COLO668 (cell line): ENCODE measurements around the gene SOX30.

Experiments used
- DNase-seq: peaks from one replicate; lab custom pipeline; 2025; ENCODE audit not compliant: unreplicated experiment; lab: John Stamatoyannopoulos, UW

SOX30 gene

DNA sequence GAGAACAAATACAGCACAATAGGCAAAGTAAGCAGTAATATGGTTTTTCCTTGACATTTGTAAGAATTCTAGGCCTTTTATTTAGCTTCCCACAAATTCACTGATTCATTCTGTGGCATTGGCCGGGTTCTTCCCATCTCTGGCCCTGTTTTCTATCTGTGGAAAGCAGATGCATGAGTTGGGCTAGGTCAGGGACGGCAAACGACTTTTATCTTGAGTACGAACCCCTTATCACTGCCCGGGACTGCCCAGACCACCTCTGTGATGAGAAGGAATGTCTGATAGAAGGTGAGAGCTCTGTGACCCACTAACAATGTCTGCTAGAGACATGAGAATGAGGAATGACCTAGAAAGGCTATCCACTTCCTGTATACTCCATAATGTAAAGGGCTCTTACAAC, 41.2 kb downstream of the SOX30 start:
- no peak for DNase-seq

DNA sequence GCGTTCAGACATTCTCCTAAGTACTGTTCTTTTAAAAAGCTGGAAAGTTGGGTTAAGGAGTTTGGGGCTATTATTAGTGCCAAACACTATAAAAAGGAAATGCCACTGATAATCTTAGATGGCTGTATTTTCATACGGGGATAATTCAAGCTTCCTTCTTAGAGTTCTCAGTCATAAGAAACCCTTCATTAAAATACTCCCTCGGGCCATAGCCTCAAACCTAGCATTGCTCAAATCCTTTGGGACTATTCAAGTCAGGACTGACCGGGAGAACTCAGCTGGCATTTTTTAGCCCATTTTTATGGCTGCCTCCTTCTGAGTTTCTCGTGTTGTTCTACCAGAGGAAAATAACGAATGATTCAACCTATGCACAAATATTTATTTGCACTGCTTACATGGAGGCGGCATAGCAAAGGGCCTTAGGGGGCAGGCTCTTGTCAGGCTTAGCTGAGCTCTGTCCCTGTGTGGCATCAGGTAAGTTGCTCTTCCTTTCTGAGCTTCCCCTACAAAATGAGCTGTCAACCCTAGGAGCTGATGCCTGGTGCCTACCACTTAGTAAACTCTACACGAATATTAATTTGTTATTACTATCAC, 43.2 kb downstream of the SOX30 start:
- no peak for DNase-seq

DNA sequence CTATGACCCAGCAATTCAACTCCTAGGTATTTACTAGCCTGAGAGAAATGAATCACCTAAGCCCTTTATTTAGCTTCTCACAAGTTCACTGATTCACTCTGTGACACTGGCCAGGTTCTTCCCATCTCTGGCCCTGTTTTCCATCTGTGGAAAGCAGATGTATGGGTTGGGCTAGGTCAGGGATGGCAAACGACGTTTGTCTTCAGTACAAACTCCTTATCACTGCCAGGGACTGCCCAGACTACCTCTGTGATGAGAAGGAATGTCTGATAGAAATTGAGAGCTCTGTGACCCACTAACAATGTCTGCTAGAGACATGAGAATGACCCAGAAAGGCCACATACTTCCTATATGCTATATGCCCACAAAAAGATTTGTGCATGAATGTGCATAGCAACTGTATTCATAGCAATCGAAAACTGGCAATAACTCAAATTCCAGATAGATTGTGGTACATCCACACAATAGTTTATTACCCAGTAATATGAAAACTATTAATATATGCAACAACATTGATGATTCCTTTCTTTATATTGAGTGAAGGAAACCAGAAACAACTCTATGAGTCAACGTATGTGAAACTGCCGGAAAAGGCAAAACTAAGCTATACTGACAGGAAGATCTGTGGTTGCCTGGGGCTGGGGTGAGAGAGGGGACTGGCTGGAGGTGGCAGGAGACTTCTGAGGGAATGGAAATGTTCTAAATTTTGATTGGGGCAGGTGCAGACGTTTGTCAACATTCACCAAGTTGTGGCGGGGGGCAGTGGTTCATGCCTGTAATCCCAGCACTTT, 44.7 kb downstream of the SOX30 start:
- DNase-seq = no peak

DNA sequence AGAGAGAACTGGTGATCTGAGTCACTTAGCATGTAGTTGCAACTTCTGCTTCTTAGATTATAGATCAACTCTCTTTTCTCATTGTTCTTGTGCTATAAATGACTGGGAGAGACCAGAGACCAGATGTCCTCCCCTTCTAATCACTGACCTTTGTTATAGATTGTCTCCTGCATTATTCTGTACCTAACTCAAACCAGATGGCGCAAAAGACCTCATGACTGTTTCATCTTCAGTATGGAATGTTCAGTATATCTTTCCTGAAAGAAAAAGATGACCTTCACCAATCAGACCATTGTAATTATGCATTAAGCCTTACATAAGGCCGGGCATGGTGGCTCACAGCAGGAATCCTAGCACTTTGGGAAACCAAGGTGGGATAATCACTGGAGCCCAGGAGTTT, 46.2 kb downstream of the SOX30 start:
- no peak for DNase-seq

GRCh38 chr5:157603333-157604190, 48.7 kb downstream of the SOX30 start:
- DNase-seq = no peak

DNA sequence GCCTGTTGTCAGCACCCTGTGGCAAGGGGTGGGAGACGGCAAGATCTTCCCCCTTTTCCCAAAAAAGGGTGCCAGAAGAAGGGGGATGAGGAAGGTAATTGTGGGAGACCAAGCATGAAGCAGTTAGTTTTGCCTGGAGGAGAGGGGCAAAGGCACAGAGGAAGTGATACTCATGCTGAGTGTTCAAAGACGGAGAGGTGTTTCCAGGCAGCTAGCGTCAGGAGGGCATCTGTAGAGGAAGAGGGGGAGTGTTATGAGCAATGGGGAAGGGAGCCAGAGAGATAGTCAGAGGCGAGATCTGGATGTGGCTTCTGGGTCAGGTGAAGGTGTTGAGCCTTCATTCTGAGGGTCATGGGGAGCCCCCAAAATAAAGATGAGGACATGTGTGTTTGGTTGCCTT, 49.7 kb downstream of the SOX30 start:
- no peak for DNase-seq

DNA sequence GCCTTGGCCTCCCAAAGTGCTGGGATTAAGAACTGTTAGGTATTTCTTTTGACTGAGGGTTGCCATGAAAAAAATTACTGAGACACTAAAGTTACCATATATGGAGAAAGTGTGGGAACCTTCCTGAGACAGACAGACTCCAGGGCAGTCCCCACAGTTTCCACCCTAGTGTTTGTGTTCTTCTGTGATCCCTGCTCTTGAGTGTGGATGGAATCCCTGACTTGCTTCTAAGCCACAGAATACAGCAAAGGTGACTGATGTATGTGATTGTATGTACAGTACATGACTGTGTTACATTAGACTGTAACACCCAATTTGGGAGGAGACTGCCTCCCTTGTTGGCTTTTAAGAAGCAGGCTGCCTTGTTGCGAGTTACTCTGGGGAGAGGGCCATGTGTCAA, 52.0 kb downstream of the SOX30 start:
- no peak for DNase-seq

DNA sequence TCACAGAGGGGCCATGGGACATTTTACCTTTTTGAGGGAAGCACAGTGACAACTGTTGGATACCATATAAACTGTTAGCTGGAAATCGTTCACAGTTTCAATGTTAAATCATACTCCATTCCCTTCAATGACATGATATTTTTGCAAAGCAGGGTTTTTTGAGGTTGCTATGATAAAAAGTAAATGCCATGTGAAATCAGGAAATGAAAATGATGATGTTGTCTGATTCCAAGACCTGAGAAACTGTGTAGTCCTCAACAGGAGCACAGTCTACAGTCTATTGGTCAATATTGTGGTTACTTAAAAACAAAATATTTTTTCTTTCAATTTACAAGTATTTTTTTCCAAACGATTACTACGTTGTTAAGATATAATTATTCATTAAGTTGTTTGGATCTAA, 52.7 kb downstream of the SOX30 start:
- DNase-seq = no peak

DNA sequence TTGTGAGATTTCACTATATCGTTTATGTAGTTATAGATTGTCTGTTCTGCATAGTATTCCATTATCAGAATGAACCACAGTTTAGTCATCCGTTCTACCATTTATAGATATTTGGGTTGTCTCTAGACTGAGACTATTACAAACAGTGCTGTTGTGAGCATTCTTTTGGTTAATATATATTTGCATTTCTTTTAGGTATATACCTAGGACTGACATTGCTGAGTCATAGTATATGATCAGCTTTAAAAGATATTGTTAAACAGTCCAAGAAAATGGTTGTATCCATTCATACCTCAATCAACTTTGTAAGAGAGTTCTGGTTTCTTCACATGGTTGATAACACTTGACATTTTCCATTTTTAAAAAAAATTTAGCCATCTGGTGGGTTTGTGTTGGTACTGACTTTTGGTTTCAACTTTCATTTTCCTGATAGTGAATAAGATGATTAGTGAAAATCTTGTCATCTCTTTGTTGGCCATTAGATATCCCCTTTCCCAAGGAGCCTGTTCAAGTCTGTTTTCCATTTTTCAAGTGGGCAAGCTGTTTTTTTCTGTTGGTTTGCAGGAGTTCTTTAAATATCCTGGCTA, 53.8 kb downstream of the SOX30 start:
- no peak for DNase-seq

GRCh38 chr5:157597277-157597676, 55.0 kb downstream of the SOX30 start:
- DNase-seq = no peak

DNA sequence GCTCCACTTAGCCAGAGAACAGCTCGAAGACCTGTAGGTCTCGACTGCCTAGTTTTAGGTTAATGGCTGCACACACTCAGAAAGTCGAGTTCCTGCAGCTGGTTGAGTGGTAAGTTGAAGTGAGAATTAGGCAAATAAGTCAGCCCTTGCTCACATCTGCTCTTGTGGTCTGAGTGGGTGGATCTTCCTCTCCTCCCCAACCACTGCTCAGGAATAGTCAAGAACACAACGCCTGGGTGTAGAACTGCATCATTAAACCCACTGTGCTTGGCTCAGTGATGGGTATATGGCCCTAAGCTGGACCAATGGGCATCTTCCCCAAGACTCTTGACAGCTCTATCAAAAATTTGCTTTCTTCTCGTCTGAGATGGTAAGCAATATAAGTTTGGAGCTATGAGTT, 55.8 kb downstream of the SOX30 start:
- DNase-seq = no peak

- no peak for DNase-seq
These were observed 57.4 kb downstream of the SOX30 start for GRCh38 chr5:157594675-157595459.

GRCh38 chr5:157594257-157594656, 58.0 kb downstream of the SOX30 start:
- DNase-seq = no peak

DNA sequence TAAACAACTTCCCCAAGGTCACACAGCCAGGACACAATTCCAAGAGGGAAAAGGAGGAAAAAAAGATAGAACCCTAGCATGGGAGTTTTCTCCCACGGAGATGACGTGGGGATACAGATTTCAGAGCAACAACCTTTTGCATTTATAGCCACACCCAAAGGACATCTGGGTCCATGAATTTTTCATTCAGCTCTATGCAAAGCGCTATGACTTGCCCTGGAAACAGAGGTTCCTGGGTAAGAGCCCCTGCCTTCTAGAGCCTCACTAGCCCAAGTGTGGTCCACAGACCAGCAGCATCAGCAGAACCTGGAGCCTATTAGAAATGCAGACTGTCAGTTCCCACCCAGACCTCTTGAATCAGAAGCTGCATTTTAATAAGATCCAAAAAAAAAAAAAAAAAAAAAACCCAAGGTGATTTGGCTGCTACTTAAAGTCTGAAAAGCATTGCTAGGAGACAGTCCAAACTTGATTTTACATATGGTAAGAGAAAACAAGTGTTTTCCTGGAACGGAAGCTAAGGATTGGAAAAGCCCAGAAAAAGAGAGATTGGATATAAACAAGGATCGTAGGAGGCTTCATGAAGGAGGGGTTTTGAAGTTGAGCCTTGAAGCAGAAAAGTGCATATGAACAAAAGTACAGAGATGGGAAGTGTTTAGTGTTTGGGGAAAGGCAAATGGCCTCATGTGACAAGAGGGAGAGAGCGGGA, 59.0 kb downstream of the SOX30 start:
- DNase-seq = no peak

GRCh38 chr5:157592594-157592993, 59.6 kb downstream of the SOX30 start:
- DNase-seq = no peak

GRCh38 chr5:157590478-157590877, 61.8 kb downstream of the SOX30 start:
- no peak for DNase-seq

- no peak for DNase-seq
These were observed 67.6 kb downstream of the SOX30 start for GRCh38 chr5:157584628-157585027.

DNA sequence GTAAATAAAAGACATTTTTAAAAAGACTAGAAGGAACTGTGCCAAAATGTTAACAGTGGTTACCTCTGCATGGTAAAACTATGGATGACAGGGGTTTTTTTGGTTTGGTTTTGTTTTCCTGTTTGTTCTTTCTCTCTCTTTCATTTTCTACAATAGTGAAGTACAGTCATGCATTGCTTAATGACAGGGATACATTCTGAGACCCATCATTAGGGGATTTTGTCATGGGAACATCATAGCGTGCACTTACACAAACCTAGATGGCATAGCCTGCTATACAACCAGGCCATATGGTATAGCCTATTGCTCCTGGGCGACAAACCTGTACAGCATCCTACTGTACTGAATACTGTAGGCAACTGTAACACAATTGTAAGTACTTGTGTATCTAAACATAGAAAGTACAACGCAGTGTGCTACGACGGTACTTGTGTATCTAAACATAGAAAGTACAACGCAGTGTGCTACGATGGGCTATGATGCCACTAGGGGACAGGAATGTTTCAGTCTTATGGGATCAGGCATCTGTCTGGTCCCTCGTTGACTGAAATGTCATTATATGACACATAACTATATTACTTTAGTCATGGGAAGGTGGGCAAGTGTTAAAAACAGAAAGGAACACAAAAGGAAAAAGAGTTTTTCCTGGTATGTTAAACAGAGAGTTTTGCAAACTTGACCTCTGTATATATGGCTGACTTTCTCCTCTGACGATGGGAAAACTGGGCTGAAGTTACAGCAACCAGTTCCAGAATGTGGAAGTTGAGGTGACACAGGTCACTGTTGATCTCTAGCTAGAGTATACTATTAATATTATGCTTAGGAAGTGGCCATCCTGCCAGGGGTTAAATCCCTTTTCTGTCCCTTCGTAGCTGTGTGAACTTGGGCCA, 69.3 kb downstream of the SOX30 start:
- DNase-seq = no peak

DNA sequence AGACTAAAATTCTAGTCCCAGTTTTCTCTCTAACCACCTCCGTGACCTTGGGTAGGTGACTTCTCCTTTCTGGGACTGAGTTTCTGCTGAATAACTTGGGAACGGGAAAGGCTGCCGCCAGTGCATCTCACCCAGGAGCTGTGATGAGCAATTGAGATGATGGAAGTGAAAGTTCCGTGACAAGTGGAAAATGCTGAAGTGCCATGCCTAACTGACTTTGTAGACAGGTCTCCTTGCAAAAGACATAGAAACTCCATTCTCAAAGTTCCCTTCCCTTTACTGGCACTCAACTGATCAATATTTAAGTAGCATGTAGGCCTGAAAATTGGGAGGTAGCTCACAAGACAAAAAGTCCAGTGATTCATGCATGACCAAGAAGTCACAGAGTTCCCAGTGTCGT, 70.3 kb downstream of the SOX30 start:
- no peak for DNase-seq
